Lower leg skin (tissue), 4 donors: Measurements from ENCODE around the gene ASS1. TPM values are rescaled to one million over a fixed set of nuclear protein-coding genes. Genes with fewer than 3 reads are reported as not detected.

ENCODE experiments used
- DNase-seq, 2 donors: peaks; one replicate each; pipeline ENCODE4 v3.0.0-alpha.2; 2019; ENCODE audit warnings: low spot score in 2 of 2
- H3K4me3 ChIP-seq: fragments of 200-600 bp; sonication (generic); 2 replicates; pipeline ENCODE4 v1.5.1; 2017; ENCODE audit warnings: mild to moderate bottlenecking, low read depth; ENCODE audit not compliant: poor library complexity, severe bottlenecking
- CTCF ChIP-seq, 3 donors: fragments of 450-650 bp; IDR thresholded peaks; one replicate each; pipeline ENCODE4 v1.5.1; 2016; ENCODE audit warnings: antibody characterized with exemption in 3 of 3, mild to moderate bottlenecking in 3 of 3, moderate library complexity in 2 of 3
- POLR2A ChIP-seq, 2 donors: fragments of 450-650 bp; IDR thresholded peaks; one replicate each; pipeline ENCODE4 v1.6.1; 2016 to 2017; ENCODE audit warnings: antibody characterized with exemption in 2 of 2, mild to moderate bottlenecking in 1 of 2, moderate library complexity in 1 of 2
- WGBS, 2 donors: methylation state at CpG; one replicate each; pipeline ENCODE4 v1.1.5; 2018; 5-methylcytosine and 5-hydroxymethylcytosine counted together
- intact Hi-C: fragments of 100-400 bp; cut with DNase I; formaldehyde crosslinking; loops from one replicate; pipeline ENCODE4 v1.15.0; 2023; ENCODE audit warnings: low total_unique reads
- total RNA-seq, 4 donors: library from RNA; depleted of rRNA; stranded (reverse); fragments of >200 nt; gene quantifications; one replicate each; pipeline ENCODE4 v1.1.0, GENCODE V29; 2016

Gene ASS1
- total RNA-seq, 4 donors from 2014 or later: 98.7 to 104 (median 103) TPM

- no peak overlapping the region for H3K4me3 ChIP-seq
- TF ChIP-seq CTCF (IDR thresholded peaks at IDR 0.05) (no peak), POLR2A (IDR thresholded peaks at IDR 0.05) (no peak)
- intact Hi-C loops: no loop called here
- 61 to 70% methylated on average over 11 to 12 of the region's 12 CpGs for WGBS, 2 donors
- DNase-seq: no peak
Measured at GRCh38 chr9:130447193-130447816, 2.5 kb downstream of the ASS1 start.

GRCh38 chr9:130448035-130448624, 3.4 kb downstream of the ASS1 start:
- H3K4me3 ChIP-seq: no peak overlapping the region
- intact Hi-C loops: no loop called here
- no peak for TF ChIP-seq CTCF (IDR thresholded peaks at IDR 0.05)
- no peak for TF ChIP-seq POLR2A (IDR thresholded peaks at IDR 0.05)
- WGBS, 2 donors: 38 to 44% methylated on average over 12 of the region's 12 CpGs
- no peak for DNase-seq

GRCh38 chr9:130448771-130449603, 4.2 kb downstream of the ASS1 start:
- H3K4me3 ChIP-seq: no peak overlapping the region
- no peak for TF ChIP-seq CTCF (IDR thresholded peaks at IDR 0.05)
- TF ChIP-seq POLR2A (IDR thresholded peaks at IDR 0.05): no peak
- DNase-seq: no peak
- intact Hi-C loops: no loop called here
- 86 to 89% methylated on average over 10 of the region's 10 CpGs for WGBS, 2 donors

- TF ChIP-seq CTCF (IDR thresholded peaks at IDR 0.05): no peak
- no peak for TF ChIP-seq POLR2A (IDR thresholded peaks at IDR 0.05)
- DNase-seq: no peak
- WGBS, 2 donors: 62 to 76% methylated on average over 11 to 14 of the region's 15 CpGs
Measured at GRCh38 chr9:130450344-130451003, 5.7 kb downstream of the ASS1 start.

GRCh38 chr9:130451004-130451390, 6.2 kb downstream of the ASS1 start:
- TF ChIP-seq POLR2A (IDR thresholded peaks at IDR 0.05) (no peak), CTCF (IDR thresholded peaks at IDR 0.05) (no peak)
- no peak for DNase-seq
- intact Hi-C loops: no loop called here
- 41 to 47% methylated on average over 13 to 14 of the region's 14 CpGs for WGBS, 2 donors
- H3K4me3 ChIP-seq: no peak overlapping the region

More at GRCh38 chr9:130450344-130451003, 5.7 kb downstream of the ASS1 start:
- H3K4me3 ChIP-seq: no peak overlapping the region
- intact Hi-C loops: no loop called here
